HepG2 (cell line): ENCODE data around the gene KHK. TPM values are rescaled to one million over a fixed set of nuclear protein-coding genes. Genes with fewer than 3 reads are reported as not detected.
A peak's percentile ranks its signal among the peaks of the same experiment; 100 is the strongest.

ENCODE experiments used
- ADNP ChIP-seq: sonication (generic); formaldehyde crosslinking; IDR thresholded peaks from 2 replicates; pipeline ENCODE4 v1.4.0; 2020; ENCODE audit warnings: missing genetic modification reagents
- ARNTL ChIP-seq: sonication (generic); formaldehyde crosslinking; IDR thresholded peaks from 2 replicates; pipeline ENCODE4 v1.4.0; 2020; ENCODE audit warnings: mild to moderate bottlenecking, missing genetic modification reagents
- CBX1 ChIP-seq: IDR thresholded peaks from one replicate; pipeline ENCODE4 v1.6.1; 2016; ENCODE audit warnings: antibody characterized with exemption, low read depth
- DRAP1 ChIP-seq: IDR thresholded peaks from 2 replicates; pipeline ENCODE4 v1.6.1; 2016; ENCODE audit warnings: missing genetic modification reagents, missing compliant biosample characterization
- ETV5 ChIP-seq: IDR thresholded peaks from 2 replicates; pipeline ENCODE4 v1.6.1; 2018; ENCODE audit warnings: missing biosample characterization, missing genetic modification reagents, inconsistent platforms, borderline replicate concordance
- FOXO4 ChIP-seq: sonication (generic); formaldehyde crosslinking; conservative IDR thresholded peaks from 2 replicates; pipeline ENCODE4 v1.8.1; 2023; ENCODE audit warnings: missing genetic modification reagents
- GZF1 ChIP-seq: sonication (generic); formaldehyde crosslinking; IDR thresholded peaks from 2 replicates; pipeline ENCODE4 v1.5.1; 2020; ENCODE audit warnings: mild to moderate bottlenecking, missing genetic modification reagents
- HBP1 ChIP-seq: IDR thresholded peaks from 2 replicates; pipeline ENCODE4 v1.6.1; 2016; ENCODE audit warnings: low read depth, control low read depth
- IKZF1 ChIP-seq: fragments of 450-650 bp; IDR thresholded peaks from 2 replicates; pipeline ENCODE4 v1.7.1; 2016
- MATR3 ChIP-seq: sonication (generic); formaldehyde crosslinking; IDR thresholded peaks from 2 replicates; pipeline ENCODE4 v1.4.0; 2020; ENCODE audit warnings: missing genetic modification reagents
- NONO ChIP-seq, 2 experiments: fragments of 450-650 bp in 1 of 2; sonication (generic) in 1 of 2; formaldehyde crosslinking in 1 of 2; IDR thresholded peaks in 1 of 2; conservative IDR thresholded peaks in 1 of 2; 2 replicates each; pipeline versions ENCODE4 v1.6.1 to v1.8.0; 2017 to 2022; ENCODE audit warnings: mild to moderate bottlenecking in 1 of 2, missing genetic modification reagents in 1 of 2, moderate library complexity in 1 of 2
- NR2C2 ChIP-seq: sonication (generic); formaldehyde crosslinking; IDR thresholded peaks from 2 replicates; pipeline ENCODE4 v1.4.0; 2020; ENCODE audit warnings: missing genetic modification reagents, mild to moderate bottlenecking, moderate library complexity, borderline replicate concordance
- POGK ChIP-seq: sonication (generic); formaldehyde crosslinking; conservative IDR thresholded peaks from 2 replicates; pipeline ENCODE4 v1.8.0; 2022; ENCODE audit warnings: mild to moderate bottlenecking, moderate library complexity, missing genetic modification reagents
- SMC3 ChIP-seq: IDR thresholded peaks from 2 replicates; pipeline ENCODE4 v1.6.1; 2011; ENCODE audit warnings: low read length, improper control_type of control experiment
- TCF7 ChIP-seq: sonication (generic); IDR thresholded peaks from 2 replicates; pipeline ENCODE4 v1.6.1; 2016; ENCODE audit warnings: antibody characterized with exemption, low read depth
- ZNF674 ChIP-seq: sonication (generic); formaldehyde crosslinking; IDR thresholded peaks from 2 replicates; pipeline ENCODE4 v1.5.0; 2020; ENCODE audit warnings: low read depth, mild to moderate bottlenecking, missing genetic modification reagents
- ZNF773 ChIP-seq: sonication (generic); formaldehyde crosslinking; IDR thresholded peaks from 2 replicates; pipeline ENCODE4 v1.4.0; 2020; ENCODE audit warnings: missing genetic modification reagents, borderline replicate concordance
- ZNF839 ChIP-seq: sonication (generic); formaldehyde crosslinking; IDR thresholded peaks from 2 replicates; pipeline ENCODE4 v1.4.0; 2020; ENCODE audit warnings: missing genetic modification reagents, mild to moderate bottlenecking, borderline replicate concordance
- polyA plus RNA-seq, 8 experiments: library from polyadenylated mRNA; depleted of rRNA in 3 of 8; stranded (reverse) in 7 of 8; unstranded in 1 of 8; fragments of >200 nt; fragmentation: Illumina TruSeq in 4 of 8; extraction: Trizol in 4 of 8; gene quantifications; 2 replicates each; pipeline versions ENCODE4 v1.2.1 to v1.2.3, GENCODE V29; 2011 to 2016; ENCODE audit warnings: low read depth in 4 of 8, missing spikeins in 1 of 8, mixed read lengths in 1 of 8; ENCODE audit not compliant: insufficient read depth in 1 of 8
- total RNA-seq, 5 experiments: library from RNA; depleted of rRNA; stranded (reverse); fragments of >200 nt; fragmentation: Illumina TruSeq; extraction: Trizol; gene quantifications; 2 replicates each; pipeline ENCODE4 v1.2.3, GENCODE V29; 2016; ENCODE audit warnings: low read depth in 1 of 5
- TF ChIP-seq, protein P1 (sequence below): sonication (generic); formaldehyde crosslinking; IDR thresholded peaks from 2 replicates; pipeline ENCODE4 v1.4.0; 2020; ENCODE audit warnings: low read depth, mild to moderate bottlenecking, missing genetic modification reagents
- TF ChIP-seq, protein P2 (sequence below): sonication (generic); formaldehyde crosslinking; IDR thresholded peaks from 2 replicates; pipeline ENCODE4 v1.5.0; 2020; ENCODE audit warnings: mild to moderate bottlenecking, missing genetic modification reagents

The KHK gene
- total and polyA plus RNA-seq, 2 of the 13 experiments (the other 11 are each of a cell fraction or from before 2014, with no cell fraction given), result 40.9 to 99.2 TPM

- no peak for TF ChIP-seq NONO (IDR thresholded peaks at IDR 0.05)
- peak; percentile 98 for TF ChIP-seq NONO (CRISPR knock-in tag; conservative IDR thresholded peaks at IDR 0.05)
- TF ChIP-seq FOXO4 (CRISPR knock-in tag), result peak; percentile 74; the same call in 1 of the 2 replicates
- peak; percentile 72; the same call in 1 of the 2 replicates for TF ChIP-seq ETV5 (CRISPR knock-in tag)
- TF ChIP-seq DRAP1, result peak; percentile 91
- TF ChIP-seq NR2C2 (CRISPR knock-in tag), result peak; percentile 39
- no peak; the same call in none of the 2 replicates for TF ChIP-seq HBP1 (CRISPR knock-in tag)
- TF ChIP-seq ZNF839 (CRISPR knock-in tag), result no peak
- no peak for TF ChIP-seq ZNF674 (CRISPR knock-in tag)
- no peak for TF ChIP-seq SMC3
- TF ChIP-seq, protein P1, sequence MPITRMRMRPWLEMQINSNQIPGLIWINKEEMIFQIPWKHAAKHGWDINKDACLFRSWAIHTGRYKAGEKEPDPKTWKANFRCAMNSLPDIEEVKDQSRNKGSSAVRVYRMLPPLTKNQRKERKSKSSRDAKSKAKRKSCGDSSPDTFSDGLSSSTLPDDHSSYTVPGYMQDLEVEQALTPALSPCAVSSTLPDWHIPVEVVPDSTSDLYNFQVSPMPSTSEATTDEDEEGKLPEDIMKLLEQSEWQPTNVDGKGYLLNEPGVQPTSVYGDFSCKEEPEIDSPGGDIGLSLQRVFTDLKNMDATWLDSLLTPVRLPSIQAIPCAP (CRISPR knock-in tag), result no peak
- no peak for TF ChIP-seq ZNF773 (CRISPR knock-in tag)
- TF ChIP-seq ARNTL (CRISPR knock-in tag), result peak; percentile 89
- peak; percentile 3; the same call in 1 of the 2 replicates for TF ChIP-seq POGK (CRISPR knock-in tag)
- TF ChIP-seq ADNP, result 0 out of 2 replicates have a peak, but pooled peaks have one; percentile 52
- TF ChIP-seq, protein P2, sequence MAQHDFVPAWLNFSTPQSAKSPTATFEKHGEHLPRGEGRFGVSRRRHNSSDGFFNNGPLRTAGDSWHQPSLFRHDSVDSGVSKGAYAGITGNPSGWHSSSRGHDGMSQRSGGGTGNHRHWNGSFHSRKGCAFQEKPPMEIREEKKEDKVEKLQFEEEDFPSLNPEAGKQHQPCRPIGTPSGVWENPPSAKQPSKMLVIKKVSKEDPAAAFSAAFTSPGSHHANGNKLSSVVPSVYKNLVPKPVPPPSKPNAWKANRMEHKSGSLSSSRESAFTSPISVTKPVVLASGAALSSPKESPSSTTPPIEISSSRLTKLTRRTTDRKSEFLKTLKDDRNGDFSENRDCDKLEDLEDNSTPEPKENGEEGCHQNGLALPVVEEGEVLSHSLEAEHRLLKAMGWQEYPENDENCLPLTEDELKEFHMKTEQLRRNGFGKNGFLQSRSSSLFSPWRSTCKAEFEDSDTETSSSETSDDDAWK (CRISPR knock-in tag), result no peak
- no peak for TF ChIP-seq MATR3 (CRISPR knock-in tag)
- 0 out of 2 replicates have a peak, but pooled peaks have one; percentile 20 for TF ChIP-seq TCF7
- TF ChIP-seq IKZF1, result no peak
- peak; percentile 70 for TF ChIP-seq CBX1
- TF ChIP-seq GZF1 (CRISPR knock-in tag), result peak; percentile 89
These were observed 7.1 kb downstream of the KHK start (continued) for GRCh38 chr2:27093430-27094352.
